B cell (primary cell): Measurements from ENCODE around the gene EIF3C.
"Not testable (repeated sequence)": the region's sequence is repeated elsewhere in the genome, so short reads cannot be mapped to it uniquely, and the experiment has no call there.

Experiments
- EZH2 ChIP-seq: IDR thresholded peaks from 2 replicates; pipeline ENCODE4 v1.6.1; 2012; ENCODE audit warnings: borderline replicate concordance, low read depth, mild to moderate bottlenecking, moderate library complexity, low read length; ENCODE audit not compliant: insufficient read depth, poor library complexity, severe bottlenecking
- TF ChIP-seq, protein P1 (sequence below): fragments of 200-600 bp; IDR thresholded peaks from one replicate; pipeline ENCODE4 v1.8.0; 2022; ENCODE audit warnings: antibody characterized with exemption, mild to moderate bottlenecking

DNA sequence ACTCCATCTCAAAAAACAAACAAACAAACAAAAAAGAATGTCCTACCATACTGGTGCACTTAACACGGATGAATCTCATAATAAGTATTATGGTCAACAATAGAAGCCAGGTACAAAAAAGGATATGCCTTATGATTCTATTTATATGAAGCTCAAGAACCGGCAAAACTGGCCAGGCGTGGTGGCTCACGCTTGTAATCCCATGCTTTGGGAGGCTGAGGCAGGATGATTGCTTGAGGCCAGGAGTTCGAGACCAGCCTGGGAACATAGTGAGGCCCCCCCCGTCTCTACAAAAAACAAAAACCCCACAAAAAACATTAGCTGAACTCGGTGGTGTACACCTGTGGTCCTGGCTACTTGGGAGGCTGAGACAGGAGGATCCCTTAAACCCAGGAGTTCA, 7.0 kb upstream of the EIF3C start:
- TF ChIP-seq, protein P1, sequence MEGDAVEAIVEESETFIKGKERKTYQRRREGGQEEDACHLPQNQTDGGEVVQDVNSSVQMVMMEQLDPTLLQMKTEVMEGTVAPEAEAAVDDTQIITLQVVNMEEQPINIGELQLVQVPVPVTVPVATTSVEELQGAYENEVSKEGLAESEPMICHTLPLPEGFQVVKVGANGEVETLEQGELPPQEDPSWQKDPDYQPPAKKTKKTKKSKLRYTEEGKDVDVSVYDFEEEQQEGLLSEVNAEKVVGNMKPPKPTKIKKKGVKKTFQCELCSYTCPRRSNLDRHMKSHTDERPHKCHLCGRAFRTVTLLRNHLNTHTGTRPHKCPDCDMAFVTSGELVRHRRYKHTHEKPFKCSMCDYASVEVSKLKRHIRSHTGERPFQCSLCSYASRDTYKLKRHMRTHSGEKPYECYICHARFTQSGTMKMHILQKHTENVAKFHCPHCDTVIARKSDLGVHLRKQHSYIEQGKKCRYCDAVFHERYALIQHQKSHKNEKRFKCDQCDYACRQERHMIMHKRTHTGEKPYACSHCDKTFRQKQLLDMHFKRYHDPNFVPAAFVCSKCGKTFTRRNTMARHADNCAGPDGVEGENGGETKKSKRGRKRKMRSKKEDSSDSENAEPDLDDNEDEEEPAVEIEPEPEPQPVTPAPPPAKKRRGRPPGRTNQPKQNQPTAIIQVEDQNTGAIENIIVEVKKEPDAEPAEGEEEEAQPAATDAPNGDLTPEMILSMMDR, result not testable (repeated sequence)
- not testable (repeated sequence) for TF ChIP-seq EZH2
